ENCODE results near the gene TTLL8. TPM values are rescaled to one million over a fixed set of nuclear protein-coding genes. Genes with fewer than 3 reads are reported as not detected.

TTLL8 gene
- total RNA-seq, 1 experiment from 2014 or later: not detected

- Histone ChIP-seq H3K27ac (no peak overlapping the region), H3K4me3 (no peak overlapping the region), H3K9me3 (replicated peaks) (no peaks in the 10 kb centered on the region), H3K4me1 (replicated peaks) (no peaks in the 10 kb centered on the region), H3K27me3 (replicated peaks) (peaks cover 7% of the 10 kb centered on the region; the same call in 1 of the 2 replicates), H3K36me3 (no peaks in the 10 kb centered on the region)
- no peak for DNase-seq (ENCODE audit: low read depth in 1 of 2, low spot score in 2 of 2)
Observed at GRCh38 chr22:50048836-50049235, 9.3 kb downstream of the TTLL8 start.

GRCh38 chr22:50048061-50048765 is 9.9 kb downstream of the TTLL8 start:
- Histone ChIP-seq H3K4me3 (no peak overlapping the region), H3K4me1 (replicated peaks) (no peaks in the 10 kb centered on the region), H3K27ac (no peak overlapping the region), H3K36me3 (no peaks in the 10 kb centered on the region), H3K9me3 (replicated peaks) (no peaks in the 10 kb centered on the region), H3K27me3 (replicated peaks) (peaks cover 10% of the 10 kb centered on the region; the same call in 1 of the 2 replicates)
- no peak for DNase-seq (ENCODE audit: low read depth in 1 of 2, low spot score in 2 of 2)

GRCh38 chr22:50047346-50047745 is 10.8 kb downstream of the TTLL8 start:
- Histone ChIP-seq H3K4me3 (no peak overlapping the region), H3K27ac (no peak overlapping the region), H3K4me1 (replicated peaks) (no peaks in the 10 kb centered on the region), H3K36me3 (no peaks in the 10 kb centered on the region), H3K9me3 (replicated peaks) (no peaks in the 10 kb centered on the region), H3K27me3 (replicated peaks) (peaks cover 10% of the 10 kb centered on the region; the same call in 1 of the 2 replicates)
- DNase-seq (ENCODE audit: low read depth in 1 of 2, low spot score in 2 of 2): no peak

- Histone ChIP-seq H3K4me1 (replicated peaks) (no peaks in the 10 kb centered on the region), H3K36me3 (no peaks in the 10 kb centered on the region), H3K27me3 (replicated peaks) (peaks cover 6% of the 10 kb centered on the region; the same call in 1 of the 2 replicates), H3K27ac (no peak overlapping the region), H3K9me3 (replicated peaks) (no peaks in the 10 kb centered on the region), H3K4me3 (no peak overlapping the region)
- DNase-seq (ENCODE audit: low read depth in 1 of 2, low spot score in 2 of 2): no peak
Observed at GRCh38 chr22:50046481-50047245, 11.4 kb downstream of the TTLL8 start.

GRCh38 chr22:50046019-50046415 is 12.1 kb downstream of the TTLL8 start:
- 0 out of 2 replicates have a peak, but pooled peaks cover 4% of the 10 kb centered on the region for H3K27me3 ChIP-seq (replicated peaks)
- no peak overlapping the region for H3K4me3 ChIP-seq
- no peaks in the 10 kb centered on the region for H3K9me3 ChIP-seq (replicated peaks)
- no peaks in the 10 kb centered on the region for H3K36me3 ChIP-seq
- no peaks in the 10 kb centered on the region for H3K4me1 ChIP-seq (replicated peaks)
- DNase-seq (ENCODE audit: low read depth in 1 of 2, low spot score in 2 of 2): no peak
- no peak overlapping the region for H3K27ac ChIP-seq

- H3K9me3 ChIP-seq (replicated peaks): no peaks in the 10 kb centered on the region
- 0 out of 2 replicates have a peak, but pooled peaks cover 4% of the 10 kb centered on the region for H3K27me3 ChIP-seq (replicated peaks)
- H3K27ac ChIP-seq: no peak overlapping the region
- H3K4me1 ChIP-seq (replicated peaks): no peaks in the 10 kb centered on the region
- DNase-seq (ENCODE audit: low read depth in 1 of 2, low spot score in 2 of 2): no peak
- no peaks in the 10 kb centered on the region for H3K36me3 ChIP-seq
- H3K4me3 ChIP-seq: no peak overlapping the region
Observed at GRCh38 chr22:50045211-50046018, 12.7 kb downstream of the TTLL8 start.

GRCh38 chr22:50044485-50045118 is 13.5 kb downstream of the TTLL8 start:
- 0 out of 2 replicates have a peak, but pooled peaks cover 4% of the 10 kb centered on the region for H3K27me3 ChIP-seq (replicated peaks)
- no peaks in the 10 kb centered on the region for H3K4me1 ChIP-seq (replicated peaks)
- no peaks in the 10 kb centered on the region for H3K36me3 ChIP-seq
- no peak overlapping the region for H3K27ac ChIP-seq
- no peak overlapping the region for H3K4me3 ChIP-seq
- no peaks in the 10 kb centered on the region for H3K9me3 ChIP-seq (replicated peaks)
- no peak for DNase-seq (ENCODE audit: low read depth in 1 of 2, low spot score in 2 of 2)

- H3K27me3 ChIP-seq (replicated peaks): 0 out of 2 replicates have a peak, but pooled peaks cover 4% of the 10 kb centered on the region
- no peaks in the 10 kb centered on the region for H3K4me1 ChIP-seq (replicated peaks)
- no peak for DNase-seq (ENCODE audit: low read depth in 1 of 2, low spot score in 2 of 2)
- peaks cover 6% of the 10 kb centered on the region; the same call in 1 of the 2 replicates for H3K9me3 ChIP-seq (replicated peaks)
- H3K36me3 ChIP-seq: no peaks in the 10 kb centered on the region
- H3K4me3 ChIP-seq: no peak overlapping the region
- no peak overlapping the region for H3K27ac ChIP-seq
Observed at GRCh38 chr22:50041361-50042065, 16.6 kb downstream of the TTLL8 start.

- Histone ChIP-seq H3K9me3 (replicated peaks) (peaks cover 6% of the 10 kb centered on the region; the same call in 1 of the 2 replicates), H3K4me3 (no peak overlapping the region)
Observed at GRCh38 chr22:50040717-50041116, 17.4 kb downstream of the TTLL8 start.

GRCh38 chr22:50039669-50040443 is 18.2 kb downstream of the TTLL8 start:
- H3K4me3 ChIP-seq: no peak overlapping the region
- DNase-seq (ENCODE audit: low read depth in 1 of 2, low spot score in 2 of 2): no peak
- H3K4me1 ChIP-seq (replicated peaks): 0 out of 2 replicates have a peak, but pooled peaks cover 3% of the 10 kb centered on the region
- H3K27ac ChIP-seq: no peak overlapping the region
- peaks cover 6% of the 10 kb centered on the region; the same call in 1 of the 2 replicates for H3K9me3 ChIP-seq (replicated peaks)
- H3K27me3 ChIP-seq (replicated peaks): 0 out of 2 replicates have a peak, but pooled peaks cover 4% of the 10 kb centered on the region
- no peaks in the 10 kb centered on the region for H3K36me3 ChIP-seq

More at GRCh38 chr22:50040717-50041116, 17.4 kb downstream of the TTLL8 start:
- 0 out of 2 replicates have a peak, but pooled peaks cover 4% of the 10 kb centered on the region for H3K27me3 ChIP-seq (replicated peaks)
- no peak overlapping the region for H3K27ac ChIP-seq
- H3K36me3 ChIP-seq: no peaks in the 10 kb centered on the region
- DNase-seq (ENCODE audit: low read depth in 1 of 2, low spot score in 2 of 2): no peak
- H3K4me1 ChIP-seq (replicated peaks): 0 out of 2 replicates have a peak, but pooled peaks cover 3% of the 10 kb centered on the region

- no peak for DNase-seq (ENCODE audit: low read depth in 1 of 2, low spot score in 2 of 2)
- Histone ChIP-seq H3K36me3 (no peaks in the 10 kb centered on the region), H3K4me3 (no peak overlapping the region), H3K4me1 (replicated peaks) (0 out of 2 replicates have a peak, but pooled peaks cover 3% of the 10 kb centered on the region), H3K9me3 (replicated peaks) (peaks cover 6% of the 10 kb centered on the region; the same call in 1 of the 2 replicates), H3K27ac (no peak overlapping the region), H3K27me3 (replicated peaks) (peaks cover under 1% of the 10 kb centered on the region; the same call in 1 of the 2 replicates)
Observed at GRCh38 chr22:50035976-50036724, 21.9 kb downstream of the TTLL8 start.
